Esophagus squamous epithelium (tissue), 4 donors: ENCODE results near the gene SCAMP1.

ENCODE experiments used
- POLR2A ChIP-seq, 4 donors: fragments of 450-650 bp; IDR thresholded peaks; one replicate each; pipeline ENCODE4 v1.6.1; 2017; ENCODE audit warnings: antibody characterized with exemption in 4 of 4, mild to moderate bottlenecking in 4 of 4, moderate library complexity in 3 of 4
- TF ChIP-seq, protein P1 (sequence below), 6 experiments: fragments of 450-650 bp in 4 of 6; fragments of 200-600 bp in 2 of 6; sonication (generic) in 2 of 6; IDR thresholded peaks; one replicate each; pipeline ENCODE4 v1.5.1; 2016 to 2019; ENCODE audit warnings: antibody characterized with exemption in 6 of 6, mild to moderate bottlenecking in 4 of 6, moderate library complexity in 4 of 6

DNA sequence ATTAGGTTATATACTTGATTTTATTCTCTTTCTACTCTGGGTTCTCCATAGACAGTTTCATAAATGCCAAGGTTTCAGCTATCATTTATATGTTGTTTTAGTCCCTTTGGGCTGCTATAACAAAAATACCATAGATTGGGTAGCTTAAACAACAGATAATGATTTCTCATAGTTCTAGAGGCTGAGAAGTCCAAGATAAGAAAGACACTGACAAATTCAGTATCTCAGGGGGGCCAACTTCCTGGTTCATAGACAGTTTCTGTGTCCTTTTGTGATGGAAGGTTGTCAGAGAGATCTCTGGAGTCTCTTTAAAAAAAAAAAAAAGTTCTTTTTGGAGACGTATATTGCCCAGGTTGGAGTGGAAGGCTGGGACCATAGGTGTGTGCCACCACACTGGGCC lies 113.3 kb downstream of the SCAMP1 start:
- TF ChIP-seq, protein P1, sequence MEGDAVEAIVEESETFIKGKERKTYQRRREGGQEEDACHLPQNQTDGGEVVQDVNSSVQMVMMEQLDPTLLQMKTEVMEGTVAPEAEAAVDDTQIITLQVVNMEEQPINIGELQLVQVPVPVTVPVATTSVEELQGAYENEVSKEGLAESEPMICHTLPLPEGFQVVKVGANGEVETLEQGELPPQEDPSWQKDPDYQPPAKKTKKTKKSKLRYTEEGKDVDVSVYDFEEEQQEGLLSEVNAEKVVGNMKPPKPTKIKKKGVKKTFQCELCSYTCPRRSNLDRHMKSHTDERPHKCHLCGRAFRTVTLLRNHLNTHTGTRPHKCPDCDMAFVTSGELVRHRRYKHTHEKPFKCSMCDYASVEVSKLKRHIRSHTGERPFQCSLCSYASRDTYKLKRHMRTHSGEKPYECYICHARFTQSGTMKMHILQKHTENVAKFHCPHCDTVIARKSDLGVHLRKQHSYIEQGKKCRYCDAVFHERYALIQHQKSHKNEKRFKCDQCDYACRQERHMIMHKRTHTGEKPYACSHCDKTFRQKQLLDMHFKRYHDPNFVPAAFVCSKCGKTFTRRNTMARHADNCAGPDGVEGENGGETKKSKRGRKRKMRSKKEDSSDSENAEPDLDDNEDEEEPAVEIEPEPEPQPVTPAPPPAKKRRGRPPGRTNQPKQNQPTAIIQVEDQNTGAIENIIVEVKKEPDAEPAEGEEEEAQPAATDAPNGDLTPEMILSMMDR (IDR thresholded peaks at IDR 0.05): no peak
- no peak for TF ChIP-seq POLR2A (IDR thresholded peaks at IDR 0.05)
